Esophagus muscularis mucosa (tissue), 4 donors: Measurements from ENCODE around the gene DYNLL2.

Experiments
- CTCF ChIP-seq, 3 experiments: fragments of 200-600 bp in 2 of 3; fragments of 450-650 bp in 1 of 3; sonication (generic) in 2 of 3; IDR thresholded peaks; one replicate each; pipeline ENCODE4 v1.5.1; 2017 to 2019; ENCODE audit warnings: antibody characterized with exemption in 3 of 3, mild to moderate bottlenecking in 2 of 3, moderate library complexity in 1 of 3
- EP300 ChIP-seq: sonication (generic); formaldehyde crosslinking; IDR thresholded peaks from one replicate; pipeline ENCODE4 v1.6.1; 2017; ENCODE audit warnings: antibody characterized with exemption
- POLR2A ChIP-seq: fragments of 450-650 bp; IDR thresholded peaks from one replicate; pipeline ENCODE4 v1.6.1; 2017; ENCODE audit warnings: antibody characterized with exemption, moderate library complexity, mild to moderate bottlenecking, low read depth
- POLR2AphosphoS5 ChIP-seq, 2 donors: sonication (generic); formaldehyde crosslinking; IDR thresholded peaks; one replicate each; pipeline ENCODE4 v1.6.1; 2017; ENCODE audit warnings: antibody characterized with exemption in 2 of 2

- TF ChIP-seq CTCF (IDR thresholded peaks at IDR 0.05) (no peak), EP300 (no peak), POLR2A (no peak), POLR2AphosphoS5 (IDR thresholded peaks at IDR 0.05) (no peak)
Measured at GRCh38 chr17:58039975-58040374, 43.2 kb upstream of the DYNLL2 start.
